Activated CD8-positive, alpha-beta memory T cell treated with anti-CD3 and anti-CD28 coated beads, Interleukin-2, amount 50 U/mL, for 1 hour (primary cell): Measurements from ENCODE around the gene THSD4.

Source experiments
- DNase-seq: peaks from one replicate; pipeline ENCODE4 v3.0.0-alpha.2; 2020; ENCODE audit errors: extremely low read depth

Gene THSD4

DNA sequence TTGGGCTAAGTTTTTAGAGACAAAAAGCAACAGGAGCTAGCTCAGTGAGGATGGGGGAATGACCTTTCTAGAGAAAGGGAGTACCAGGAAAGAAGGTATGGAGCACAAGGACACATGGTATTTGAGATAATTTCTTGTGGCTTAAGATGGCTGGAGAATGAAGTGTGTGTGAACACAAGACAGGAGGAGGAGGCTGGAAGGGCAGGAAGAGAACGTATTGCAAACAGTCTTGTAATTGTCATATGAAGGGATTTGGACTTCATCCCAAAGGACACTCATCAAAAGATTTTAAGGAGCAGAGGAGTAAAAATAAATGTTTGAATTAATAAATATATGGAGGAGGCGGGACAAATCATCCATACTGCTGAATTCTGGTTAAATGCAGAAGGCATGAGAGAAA, 426.5 kb downstream of the THSD4 start:
- no peak for DNase-seq

- no peak for DNase-seq
These were observed 427.6 kb downstream of the THSD4 start for GRCh38 chr15:71542836-71543235.

- DNase-seq = no peak
These were observed 428.1 kb downstream of the THSD4 start for GRCh38 chr15:71543413-71543812.

DNA sequence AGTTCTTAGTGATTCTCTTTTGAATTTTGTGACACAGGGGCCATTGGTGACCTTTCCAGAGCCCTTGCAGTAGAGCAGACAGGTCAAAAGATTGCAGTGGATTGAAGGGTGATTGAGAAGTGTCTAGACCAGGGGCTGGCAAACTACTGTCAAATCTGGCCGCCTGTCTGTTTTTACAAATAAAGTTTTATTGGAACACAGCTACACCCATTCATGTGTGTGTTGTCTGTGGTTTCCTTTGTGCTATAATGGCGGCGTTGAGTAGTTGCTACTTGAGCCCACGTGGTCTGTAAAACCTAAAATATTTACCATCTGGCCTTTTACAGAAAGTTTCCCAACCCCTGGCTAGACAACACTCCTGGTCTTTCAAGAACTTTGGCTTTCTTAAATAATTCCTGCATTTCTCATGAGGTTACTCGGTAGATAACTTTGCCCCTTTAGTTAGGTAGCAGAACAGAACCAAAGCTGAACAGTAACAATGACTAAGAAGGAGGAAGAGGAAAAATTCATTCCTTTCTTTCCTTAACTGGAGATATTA, 430.0 kb downstream of the THSD4 start:
- no peak for DNase-seq

DNA sequence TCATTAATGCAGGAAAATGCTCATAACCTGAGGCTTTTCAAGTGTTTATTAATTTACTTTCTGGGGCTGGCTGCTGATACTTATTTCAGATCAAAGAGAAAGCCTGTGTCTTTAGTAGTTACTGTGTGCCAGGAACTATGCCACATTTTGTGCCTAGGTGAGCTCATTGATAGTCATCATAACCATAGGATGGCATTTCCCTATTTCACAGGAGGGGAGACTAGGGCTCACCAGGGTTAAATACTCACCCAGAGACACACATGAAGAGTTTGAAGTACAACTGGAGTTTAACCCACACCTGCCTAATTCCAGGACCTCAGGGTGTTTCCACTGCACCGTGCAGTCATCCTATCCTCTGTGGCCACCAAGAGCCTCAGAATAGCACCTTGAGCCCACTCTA, 430.7 kb downstream of the THSD4 start:
- no peak for DNase-seq

DNA sequence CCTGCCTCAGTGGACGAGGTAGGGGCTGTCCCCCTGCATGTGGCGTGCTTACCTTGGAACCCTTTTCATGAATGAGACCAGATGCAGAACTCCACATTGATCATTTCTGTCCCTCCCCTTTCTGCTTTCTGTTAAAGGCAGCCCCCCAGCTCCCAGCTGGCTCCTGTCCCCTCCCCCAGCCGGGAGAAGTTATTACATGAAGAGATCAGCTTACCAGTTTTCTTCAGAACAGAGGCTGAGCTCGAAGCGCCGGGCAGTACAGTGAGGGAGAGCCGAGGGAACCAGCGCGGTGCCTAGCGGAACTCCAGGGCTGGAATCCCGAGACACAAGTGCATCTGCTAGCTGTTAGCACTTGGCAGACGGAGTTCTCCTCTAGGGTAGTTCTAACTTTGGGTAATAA, 431.7 kb downstream of the THSD4 start:
- no peak for DNase-seq

DNA sequence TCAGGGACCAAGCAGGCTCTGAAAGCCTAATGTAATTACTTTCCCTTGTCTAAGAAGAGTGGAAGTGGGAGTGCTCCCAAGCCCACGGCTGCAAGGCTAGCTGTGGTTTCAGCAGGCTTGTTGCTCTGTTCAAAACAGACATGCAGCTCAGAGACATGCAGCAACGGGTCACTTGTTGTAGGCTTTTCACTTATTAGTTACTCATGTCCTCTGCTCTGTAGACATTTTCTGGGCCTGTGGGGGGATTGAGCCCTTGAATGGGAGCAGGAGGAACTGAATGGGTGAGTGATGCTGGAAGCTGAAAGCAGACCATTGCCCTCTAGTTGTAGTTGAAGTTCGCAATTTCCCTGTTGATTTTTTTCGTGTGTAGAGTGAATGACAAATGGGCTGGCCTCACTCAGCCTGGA, 433.1 kb downstream of the THSD4 start:
- DNase-seq = no peak

GRCh38 chr15:71549091-71549490, 433.8 kb downstream of the THSD4 start:
- DNase-seq = no peak

DNA sequence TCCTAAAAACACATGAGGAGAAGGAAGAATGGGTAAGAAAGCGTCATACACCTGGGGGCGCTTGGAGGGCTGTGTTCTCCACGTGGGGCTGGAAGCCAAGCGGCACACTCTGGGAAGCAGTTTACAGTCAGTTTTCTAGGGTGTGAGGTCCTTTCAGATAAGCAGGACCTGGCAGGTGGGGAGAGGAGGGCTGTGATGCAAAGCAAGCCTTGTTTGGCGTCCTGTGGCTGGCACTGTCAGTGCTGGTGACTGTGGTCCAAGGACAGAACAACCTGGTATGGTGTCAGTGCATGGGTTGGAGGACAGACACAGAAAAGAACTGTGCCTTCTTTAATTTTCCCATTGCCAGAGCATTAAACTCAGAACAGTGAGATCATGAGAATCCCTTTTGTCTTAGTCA, 434.4 kb downstream of the THSD4 start:
- no peak for DNase-seq

DNA sequence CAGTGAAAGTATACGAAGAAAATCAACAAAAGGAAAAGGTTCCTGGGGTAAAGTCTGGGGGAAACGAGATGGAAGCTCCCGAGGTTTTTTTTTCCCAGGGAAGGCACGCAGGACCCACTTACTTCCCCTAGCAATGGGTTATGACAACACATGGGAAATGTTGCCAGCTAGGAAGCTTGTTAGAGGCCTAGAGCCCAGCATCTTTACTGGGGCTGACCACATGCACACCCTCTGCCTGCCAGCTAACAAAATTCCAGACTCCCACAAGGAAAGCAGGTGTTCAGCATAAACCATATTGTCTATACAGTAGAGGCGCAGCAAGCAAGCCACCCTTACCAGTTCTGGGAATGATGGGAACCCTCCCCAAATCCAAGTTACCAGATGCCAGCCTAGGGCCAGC, 436.3 kb downstream of the THSD4 start:
- no peak for DNase-seq

GRCh38 chr15:71559098-71559497, 443.8 kb downstream of the THSD4 start:
- DNase-seq = no peak

DNA sequence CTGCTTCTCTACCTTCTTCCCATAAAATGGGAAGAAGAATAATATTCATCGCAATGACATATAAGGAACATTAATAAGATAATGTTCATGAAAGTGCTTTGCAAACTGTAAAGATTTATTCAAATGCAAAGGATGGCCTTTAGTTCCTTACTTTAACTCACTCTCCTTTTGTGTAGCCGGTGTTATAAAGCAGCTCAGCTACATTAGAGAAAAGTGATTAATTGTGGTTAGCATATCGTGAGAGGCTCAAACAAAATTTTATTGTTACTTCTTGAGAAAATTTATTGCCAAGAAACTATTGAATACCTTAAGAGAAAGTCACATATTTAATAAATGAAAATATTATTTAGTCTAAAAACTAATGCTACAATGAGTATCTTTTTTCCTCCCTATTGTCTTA, 444.3 kb downstream of the THSD4 start:
- no peak for DNase-seq

- no peak for DNase-seq
These were observed 447.0 kb downstream of the THSD4 start for GRCh38 chr15:71562251-71562650.

- no peak for DNase-seq
These were observed 448.9 kb downstream of the THSD4 start for GRCh38 chr15:71564217-71564616.

- no peak for DNase-seq
These were observed 449.7 kb downstream of the THSD4 start for GRCh38 chr15:71565006-71565405.

- no peak for DNase-seq
These were observed 450.4 kb downstream of the THSD4 start for GRCh38 chr15:71565631-71566160.

DNA sequence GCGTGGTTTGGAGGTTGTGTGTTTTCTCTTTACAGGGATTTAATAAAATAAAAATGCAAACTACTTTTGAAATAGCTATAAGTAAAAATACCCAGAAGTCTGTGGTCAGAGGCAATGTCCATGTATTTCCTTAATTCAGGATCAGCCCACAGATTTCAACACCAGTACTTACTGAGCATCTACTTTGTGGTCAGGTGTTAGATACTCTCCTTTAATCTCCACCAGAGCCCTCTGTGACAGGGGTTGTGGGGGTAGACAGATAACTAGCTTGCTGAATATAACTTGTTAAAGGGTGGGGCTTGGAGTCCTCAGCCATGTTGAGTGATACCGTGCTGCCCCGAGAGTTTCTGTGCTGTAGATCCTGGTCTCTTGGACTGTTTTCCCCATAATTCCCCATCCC, 451.0 kb downstream of the THSD4 start:
- no peak for DNase-seq

GRCh38 chr15:71567173-71567572, 451.9 kb downstream of the THSD4 start:
- no peak for DNase-seq

GRCh38 chr15:71568227-71568626, 453.0 kb downstream of the THSD4 start:
- DNase-seq = no peak

DNA sequence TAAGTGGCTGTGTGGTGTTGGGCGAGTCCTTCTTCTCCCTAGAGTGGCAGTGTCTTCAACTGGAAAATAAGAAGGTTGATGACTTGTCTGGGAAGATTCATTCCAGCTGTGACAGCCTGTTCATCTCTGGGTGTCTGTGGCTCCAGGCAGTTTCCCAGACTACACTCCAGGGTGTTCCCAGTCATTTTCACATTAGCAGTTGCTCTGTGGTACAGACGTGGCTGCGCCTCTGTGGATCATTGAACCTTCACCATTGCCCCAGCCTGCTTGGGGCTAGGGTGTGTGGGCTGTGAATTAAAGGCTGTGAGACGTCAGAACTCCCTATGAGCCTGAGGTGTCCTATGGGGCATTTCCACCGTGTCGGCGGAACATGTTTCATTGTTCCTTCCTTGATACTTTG, 455.5 kb downstream of the THSD4 start:
- DNase-seq = no peak

DNA sequence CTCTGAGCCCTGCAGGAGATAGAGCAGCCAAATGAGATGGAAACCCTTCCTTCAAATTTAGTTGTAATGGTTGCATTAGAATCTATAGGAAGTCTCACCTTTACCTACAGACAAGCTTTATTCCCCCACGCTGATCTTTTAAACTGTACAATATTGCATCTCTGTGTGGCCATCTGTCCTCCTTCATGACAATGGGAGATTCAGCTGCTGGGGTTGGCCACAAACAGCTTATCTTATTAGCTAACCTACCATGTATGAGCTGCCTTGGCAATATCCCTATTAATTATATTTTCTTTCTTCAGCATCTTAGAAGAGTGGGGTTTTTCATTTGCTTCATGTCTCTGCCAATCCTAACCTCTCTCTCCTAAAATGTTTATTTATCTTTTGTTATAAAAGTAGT, 456.4 kb downstream of the THSD4 start:
- DNase-seq = no peak

- no peak for DNase-seq
These were observed 457.3 kb downstream of the THSD4 start for GRCh38 chr15:71572452-71573053.

DNA sequence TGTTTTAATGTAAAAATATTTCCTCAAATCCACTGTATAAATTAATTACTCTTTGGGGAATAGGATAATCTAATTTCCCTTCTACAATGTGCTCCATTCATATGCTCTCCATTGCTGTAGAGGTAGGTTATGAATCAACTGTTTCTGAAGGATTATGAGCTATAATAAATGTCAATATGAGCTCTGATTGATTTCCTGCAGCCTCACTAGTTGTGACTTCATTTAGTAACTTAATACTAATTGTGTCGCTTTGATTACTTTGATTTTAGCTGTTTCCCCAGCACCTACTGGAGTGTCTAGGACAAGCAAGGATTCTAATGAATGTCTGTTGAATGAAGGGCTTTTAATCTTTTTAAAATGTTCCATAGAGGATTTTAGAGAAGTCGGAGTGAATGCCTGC, 458.3 kb downstream of the THSD4 start:
- no peak for DNase-seq

DNA sequence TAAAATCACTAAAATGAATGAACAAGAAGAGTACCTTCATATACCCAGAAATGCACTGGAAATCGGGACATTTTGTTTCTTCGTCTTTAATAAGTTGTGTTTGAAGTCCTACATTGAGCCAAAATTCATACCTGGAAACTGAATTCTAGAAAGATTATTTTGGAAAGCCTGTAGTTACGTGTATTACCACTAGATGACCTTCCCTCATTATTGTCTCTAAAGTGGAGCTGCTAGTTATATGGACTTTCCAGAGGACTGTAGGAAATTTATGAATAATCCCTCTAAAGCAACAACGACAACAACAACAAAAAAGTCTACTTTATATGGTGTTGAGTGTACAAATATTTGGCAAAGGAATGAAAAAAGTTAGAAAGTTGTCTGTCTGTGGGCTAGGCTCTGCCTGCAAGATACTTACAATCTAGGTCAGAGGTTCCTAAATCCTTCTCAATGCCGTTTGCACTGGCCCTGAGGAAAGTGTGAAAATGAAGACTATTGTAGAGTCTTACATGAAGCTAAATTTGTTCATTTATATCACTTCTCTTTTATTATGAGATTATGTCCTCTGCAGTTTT, 460.3 kb downstream of the THSD4 start:
- DNase-seq = no peak
